HG02970 (cell line): Measurements from ENCODE around the gene OR1L8.
"Not testable (repeated sequence)": the region's sequence is repeated elsewhere in the genome, so short reads cannot be mapped to it uniquely, and the experiment has no call there.

ENCODE experiments used
- ATAC-seq: cut with Tn5 transposase; IDR thresholded peaks from one replicate; pipeline ENCODE4 v1.9.1; 2021; ENCODE audit warnings: mild to moderate bottlenecking, moderate library complexity, moderate number of reproducible peaks; ENCODE audit not compliant: unreplicated experiment, low FRiP score

OR1L8 gene, protein sequence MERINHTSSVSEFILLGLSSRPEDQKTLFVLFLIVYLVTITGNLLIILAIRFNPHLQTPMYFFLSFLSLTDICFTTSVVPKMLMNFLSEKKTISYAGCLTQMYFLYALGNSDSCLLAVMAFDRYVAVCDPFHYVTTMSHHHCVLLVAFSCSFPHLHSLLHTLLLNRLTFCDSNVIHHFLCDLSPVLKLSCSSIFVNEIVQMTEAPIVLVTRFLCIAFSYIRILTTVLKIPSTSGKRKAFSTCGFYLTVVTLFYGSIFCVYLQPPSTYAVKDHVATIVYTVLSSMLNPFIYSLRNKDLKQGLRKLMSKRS

DNA sequence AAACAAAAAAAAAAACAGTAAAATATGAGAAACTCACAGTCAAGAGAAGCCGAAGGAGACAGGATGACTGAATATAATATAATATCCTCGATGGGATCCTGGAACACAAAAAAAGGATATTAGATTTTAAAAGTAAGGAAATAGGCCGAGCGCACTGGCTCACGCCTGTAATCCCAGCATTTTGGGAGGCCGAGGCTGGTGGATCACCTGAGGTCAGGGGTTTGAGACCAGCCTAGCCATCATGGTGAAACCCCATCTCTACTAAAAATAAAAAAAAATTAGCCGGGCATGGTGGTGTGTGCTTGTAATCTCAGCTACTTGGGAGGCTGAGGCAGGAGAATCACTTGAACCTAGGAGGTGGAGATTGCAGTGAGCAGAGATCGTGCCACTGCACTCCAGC lies at the start of gene OR1L8:
OR1L8 (minus strand) TSS at position 101 of the 400 bp plus-strand sequence. CDS start 14,907 bp downstream, outside the sequence.
- ATAC-seq, result not testable (repeated sequence)

DNA sequence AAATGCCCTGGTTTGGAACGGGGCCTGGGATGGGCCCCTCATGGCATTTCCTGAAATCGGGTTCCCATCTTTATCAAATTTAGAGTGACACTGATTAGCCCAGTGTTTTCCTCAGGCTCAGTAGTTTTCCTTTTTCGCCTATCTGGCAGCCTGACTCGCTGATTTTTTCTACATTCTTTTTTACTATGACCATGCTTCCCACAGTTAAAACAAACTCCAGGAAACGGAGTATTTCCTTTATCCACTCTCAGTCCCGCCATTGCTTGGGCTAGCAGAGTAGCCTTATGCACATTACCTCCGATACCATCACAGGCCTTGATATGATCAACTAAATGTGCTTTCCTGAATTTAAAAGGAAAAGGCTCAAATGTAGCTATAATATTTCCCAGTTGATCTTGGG lies 36.8 kb upstream of the OR1L8 start:
- no peak for ATAC-seq

DNA sequence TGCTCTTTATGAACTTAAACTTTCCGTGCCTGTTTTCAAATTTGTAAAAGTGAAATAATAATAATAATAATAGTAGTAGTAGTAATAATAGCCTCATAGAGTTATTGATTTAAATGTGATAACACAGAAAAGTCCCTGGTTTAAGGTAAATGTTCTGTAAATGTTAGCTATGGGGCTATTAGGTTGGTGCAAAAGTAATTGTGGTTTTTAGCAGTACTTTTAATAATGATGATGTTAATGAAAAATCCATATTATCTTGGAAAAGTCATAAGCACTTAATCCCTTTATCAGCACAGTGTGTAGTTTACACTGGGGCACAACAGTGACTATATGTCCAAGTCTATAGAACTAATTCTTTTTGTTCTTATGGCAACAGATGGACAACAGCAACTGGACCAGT lies 31.2 kb upstream of the OR1L8 start, which contains the start of gene OR1Q1:
OR1Q1 (plus strand) TSS at position 377 of the 400 bp plus-strand sequence; CDS start at position 377, 0 bp downstream.
- ATAC-seq, result no peak

DNA sequence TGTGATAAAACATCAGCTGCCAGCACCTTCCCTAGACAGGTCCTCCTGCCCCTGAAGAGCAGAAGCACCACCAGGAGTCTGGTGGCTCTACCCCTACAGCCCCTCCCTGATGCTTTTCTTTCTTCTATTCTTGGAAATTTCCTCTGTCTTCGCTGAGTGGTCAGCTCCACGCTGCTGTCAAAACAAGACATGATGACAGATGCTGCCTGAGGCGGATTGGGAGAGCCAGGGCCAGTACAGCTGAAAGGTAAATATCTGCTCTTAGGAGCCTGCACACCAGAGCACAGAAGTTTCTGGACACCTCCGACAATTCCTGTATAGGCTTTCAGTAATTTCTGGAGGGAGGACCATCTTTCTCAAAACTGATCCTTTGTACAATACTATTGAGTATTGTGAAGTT lies 26.6 kb upstream of the OR1L8 start:
- ATAC-seq, result no peak

DNA sequence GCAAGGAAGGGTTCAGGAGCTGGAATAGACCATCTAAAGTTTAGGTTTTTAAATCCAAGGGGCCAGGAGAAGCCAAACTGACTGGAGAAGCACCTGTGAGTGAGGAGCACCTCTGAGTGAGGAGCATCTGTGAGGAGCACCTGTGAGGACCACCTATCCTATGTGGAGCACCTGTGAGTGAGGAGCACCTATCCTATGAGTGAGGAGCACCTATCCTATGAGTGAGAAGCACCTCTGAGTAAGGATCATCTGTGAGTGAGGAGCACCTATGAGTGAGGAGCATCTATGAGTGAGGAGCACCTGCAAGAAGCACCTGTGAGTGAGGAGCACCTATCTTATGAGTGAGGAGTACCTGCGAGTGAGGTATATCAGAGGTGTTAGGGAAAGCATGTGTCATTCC lies 23.4 kb upstream of the OR1L8 start:
- no peak for ATAC-seq

DNA sequence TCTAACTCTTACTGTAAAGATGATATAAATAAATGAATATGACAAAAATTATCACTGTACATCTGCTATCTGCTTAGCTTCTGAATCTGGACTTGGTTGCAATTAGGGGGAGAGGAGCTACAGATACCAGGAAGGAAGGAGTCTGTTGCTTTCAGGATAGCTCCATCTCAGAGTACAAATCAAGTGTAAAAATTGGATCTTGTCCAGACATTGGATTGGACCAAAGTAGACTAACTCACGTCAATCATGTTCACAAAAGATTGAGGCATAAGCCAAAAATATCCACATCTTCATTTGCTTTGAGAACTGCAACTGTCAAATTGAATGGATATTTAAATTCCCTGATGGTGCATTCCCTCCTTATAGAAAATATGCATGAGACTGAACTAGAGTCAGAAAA lies 22.5 kb upstream of the OR1L8 start:
- ATAC-seq, result no peak

DNA sequence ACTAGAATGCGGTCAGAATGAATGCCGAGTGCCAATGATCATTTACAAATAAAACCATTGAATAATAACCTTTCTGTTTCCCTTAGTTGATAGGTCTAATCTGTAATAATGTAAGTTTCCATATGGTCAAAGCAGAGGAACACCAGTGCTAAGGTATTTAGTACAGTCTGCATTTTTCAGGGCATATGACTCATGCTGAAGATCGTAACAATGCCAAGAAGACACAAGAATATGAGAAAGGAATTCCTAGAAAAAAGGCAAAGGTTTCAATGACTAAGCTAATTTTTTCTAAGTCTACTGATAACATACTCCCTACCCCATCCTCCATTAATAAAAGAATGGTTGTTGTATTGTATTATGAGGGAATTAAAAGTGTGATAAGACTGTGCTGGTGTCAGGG lies 2.8 kb downstream of the OR1L8 start:
- no peak for ATAC-seq

DNA sequence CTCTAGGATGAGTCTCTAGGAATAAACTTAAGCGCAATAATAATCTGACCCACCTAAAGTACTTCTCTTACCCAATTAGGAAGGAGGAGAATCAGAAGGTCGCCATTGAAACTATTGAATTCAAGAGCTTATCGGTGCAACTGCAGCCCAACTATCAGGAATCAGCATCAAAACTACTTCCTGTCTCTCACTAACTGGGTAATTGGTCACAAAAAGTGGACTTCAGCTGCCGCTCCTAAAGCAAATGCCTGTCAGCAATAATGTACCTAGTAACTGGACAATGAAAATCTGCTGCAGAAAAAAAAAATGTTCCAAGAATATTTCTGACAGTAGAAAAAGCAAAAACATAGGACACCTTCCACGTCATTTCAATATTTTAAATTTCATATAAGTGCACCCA lies 3.3 kb downstream of the OR1L8 start:
- no peak for ATAC-seq

DNA sequence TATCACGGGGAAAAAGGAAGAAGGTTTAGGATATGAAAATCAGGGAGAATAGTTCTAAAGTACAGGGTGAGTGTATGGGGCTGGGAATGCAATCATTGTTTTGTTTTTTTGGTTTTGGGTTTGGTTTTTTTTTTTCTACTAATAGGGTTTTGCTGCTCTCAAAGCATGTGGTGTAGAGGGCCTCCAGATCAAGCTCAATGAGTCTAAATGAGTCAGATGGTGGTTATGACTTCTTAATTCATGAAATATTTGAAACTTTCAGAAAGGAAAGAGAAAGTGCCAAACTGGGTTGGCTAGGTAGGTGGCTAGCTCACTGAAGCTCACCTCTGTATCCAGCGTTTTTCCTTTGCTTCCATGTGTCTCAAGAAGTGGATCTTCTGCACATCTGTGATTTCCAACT lies 10.7 kb downstream of the OR1L8 start:
- ATAC-seq, result no peak

DNA sequence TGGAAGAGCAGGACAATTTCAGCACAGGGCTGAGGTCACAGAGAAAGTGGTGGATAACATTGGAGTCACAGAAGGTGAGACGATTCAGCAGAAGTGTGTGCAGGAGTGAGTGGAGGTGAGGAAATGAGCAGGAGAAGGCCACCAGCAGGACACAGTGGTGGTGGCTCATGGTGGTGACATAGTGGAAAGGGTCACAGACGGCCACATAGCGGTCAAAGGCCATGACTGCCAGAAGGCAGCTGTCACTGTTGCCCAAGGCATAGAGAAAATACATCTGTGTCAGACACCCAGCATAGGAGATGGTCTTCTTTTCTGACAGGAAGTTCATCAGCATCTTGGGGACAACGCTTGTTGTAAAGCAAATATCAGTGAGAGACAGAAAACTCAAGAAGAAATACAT lies 15.3 kb downstream of the OR1L8 start:
- no peak for ATAC-seq

DNA sequence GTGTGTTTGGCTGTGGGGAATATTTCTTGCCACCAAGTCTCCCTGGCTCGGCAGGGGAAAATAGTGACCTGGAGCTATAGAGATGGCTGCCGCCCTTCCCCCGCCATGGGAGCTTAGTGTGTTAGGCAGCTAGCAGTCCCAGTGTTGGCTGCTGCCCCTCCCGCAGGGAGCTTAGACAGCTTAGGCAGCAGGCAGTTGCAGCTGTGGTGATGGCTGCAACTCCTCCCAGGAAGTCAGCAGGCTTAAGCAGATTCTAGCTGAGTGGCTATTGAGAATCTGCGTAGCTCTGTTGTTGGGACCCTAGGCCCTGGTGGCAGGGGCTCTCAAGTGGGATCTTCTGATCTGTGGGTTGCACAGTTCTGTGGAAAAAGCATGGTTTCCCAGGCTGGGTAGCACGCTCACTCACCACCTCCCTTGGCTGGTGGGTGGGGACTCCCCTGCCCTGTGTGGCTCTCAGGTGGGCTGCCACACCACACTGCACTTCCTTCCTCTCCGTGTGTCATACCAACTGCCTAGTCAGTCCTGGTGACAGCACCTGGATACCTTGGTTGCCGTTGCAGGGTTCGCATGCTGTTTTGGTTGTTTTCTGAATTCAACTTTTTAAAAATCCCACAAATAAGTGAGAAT lies 20.9 kb downstream of the OR1L8 start:
- no peak for ATAC-seq

DNA sequence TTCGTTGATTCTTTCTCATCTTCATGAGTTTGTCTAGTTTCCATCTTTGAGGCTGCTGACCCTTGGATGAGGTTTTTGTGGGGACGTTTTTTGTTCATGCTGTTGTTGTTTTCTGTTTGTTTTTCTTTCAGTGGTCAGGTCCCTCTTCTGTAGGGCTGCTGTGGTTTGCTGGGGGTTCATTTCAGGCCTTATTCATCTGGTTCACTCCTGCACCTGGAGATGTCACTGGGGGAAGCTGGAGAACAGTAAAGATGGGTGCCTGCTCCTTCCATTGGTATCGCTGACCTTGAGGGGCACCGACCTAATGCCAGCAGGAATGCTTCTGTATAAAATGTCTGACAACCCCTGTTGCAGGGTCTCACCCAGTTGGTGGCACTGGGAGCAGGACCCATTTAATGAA lies 21.7 kb downstream of the OR1L8 start:
- ATAC-seq, result no peak

DNA sequence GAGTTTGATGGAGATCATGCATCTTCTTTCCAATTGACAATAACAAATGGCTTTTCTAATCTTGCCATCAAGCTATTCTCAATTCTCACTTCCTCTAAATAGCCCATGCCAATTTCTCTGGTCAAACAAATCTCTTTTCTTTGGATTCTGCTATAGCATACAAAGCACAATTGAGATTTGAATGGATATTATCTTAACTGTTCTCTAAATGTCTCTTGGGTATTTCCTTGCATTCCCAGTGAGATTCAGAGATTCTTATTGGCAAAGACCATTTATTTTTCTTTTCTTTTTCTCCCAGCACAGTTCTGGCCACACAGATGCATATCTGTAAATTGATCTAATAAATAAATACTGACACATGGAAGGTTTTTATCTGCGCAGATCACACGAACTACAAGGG lies 30.4 kb downstream of the OR1L8 start, which contains the start of gene OR1N2:
OR1N2 (plus strand) TSS at position 301 of the 400 bp plus-strand sequence. CDS start 100 bp downstream, outside the sequence.
- no peak for ATAC-seq

DNA sequence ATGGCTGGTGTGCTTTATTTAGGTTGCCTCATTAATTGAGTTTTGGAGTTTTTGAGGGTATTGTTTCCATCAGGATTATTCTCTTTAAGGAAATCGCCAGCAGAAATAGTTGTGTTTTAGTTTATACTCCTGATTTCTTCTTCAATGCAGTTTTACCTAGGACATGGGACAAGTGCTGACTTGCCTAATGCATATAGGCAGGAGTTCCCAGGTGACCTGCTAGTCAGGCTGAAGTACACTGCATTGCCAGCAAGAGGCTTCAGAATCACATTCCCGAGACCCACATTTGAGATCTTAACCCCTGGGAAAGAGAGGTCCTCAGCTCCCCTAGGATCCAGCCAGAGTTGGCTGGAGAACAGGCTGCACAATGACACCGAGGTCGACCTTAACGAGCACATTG lies 31.8 kb downstream of the OR1L8 start:
- no peak for ATAC-seq

DNA sequence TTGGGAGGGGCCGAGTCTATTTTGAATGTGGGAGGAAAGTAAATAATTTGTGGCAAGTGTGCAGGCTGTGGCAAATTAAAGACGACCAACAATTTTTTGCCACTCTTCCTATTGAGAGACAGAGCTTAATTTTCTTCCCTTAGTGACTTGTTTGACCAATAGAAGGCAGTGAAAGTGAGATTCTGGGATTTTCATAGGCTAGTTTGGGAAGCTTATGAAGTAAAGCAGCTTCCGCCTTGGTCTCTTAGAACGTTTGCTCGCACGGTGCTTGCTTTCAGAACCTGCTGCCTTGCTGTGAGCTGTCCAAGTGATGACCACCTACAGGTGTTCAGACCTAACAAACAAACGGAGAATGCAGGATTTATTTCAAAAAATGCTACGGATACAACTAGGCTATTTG lies 37.0 kb downstream of the OR1L8 start:
- no peak for ATAC-seq

DNA sequence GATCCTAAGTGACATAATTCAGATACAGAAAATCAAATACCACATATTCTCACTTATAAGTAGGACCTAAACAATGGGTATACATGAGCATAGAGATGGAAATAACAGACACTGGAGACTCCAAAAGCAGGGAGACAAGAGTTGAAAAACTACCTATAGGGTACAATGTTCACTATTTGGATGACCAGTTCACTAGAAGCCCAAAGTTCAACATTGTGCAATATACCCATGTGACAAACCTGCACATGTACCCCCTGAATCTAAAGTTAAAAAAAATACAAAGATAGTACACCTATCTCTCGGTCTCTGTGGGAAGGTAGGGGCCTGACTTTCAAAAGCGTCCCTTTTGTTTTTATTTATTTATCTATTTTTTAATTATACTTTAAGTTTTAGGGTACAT lies 44.4 kb downstream of the OR1L8 start:
- no peak for ATAC-seq

DNA sequence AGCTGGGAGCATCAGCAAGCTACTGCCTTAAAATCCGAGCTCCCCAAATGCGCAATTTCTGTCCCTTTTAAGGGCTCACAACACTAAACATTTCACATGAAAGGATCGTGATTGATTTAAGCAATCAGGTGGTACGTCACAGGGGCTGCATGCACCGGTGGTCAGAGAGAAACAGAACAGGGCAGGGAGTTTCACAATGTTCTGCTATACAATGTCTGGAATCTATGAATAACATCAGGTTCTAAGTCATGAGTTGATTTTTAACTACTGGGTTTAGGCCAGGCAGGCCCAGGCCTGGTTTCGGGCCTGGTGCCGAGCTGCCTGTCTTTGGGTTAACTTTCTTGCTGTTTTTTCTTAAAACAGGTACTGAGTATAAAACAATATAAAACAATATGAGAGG lies 46.1 kb downstream of the OR1L8 start:
- ATAC-seq, result not testable (repeated sequence)

DNA sequence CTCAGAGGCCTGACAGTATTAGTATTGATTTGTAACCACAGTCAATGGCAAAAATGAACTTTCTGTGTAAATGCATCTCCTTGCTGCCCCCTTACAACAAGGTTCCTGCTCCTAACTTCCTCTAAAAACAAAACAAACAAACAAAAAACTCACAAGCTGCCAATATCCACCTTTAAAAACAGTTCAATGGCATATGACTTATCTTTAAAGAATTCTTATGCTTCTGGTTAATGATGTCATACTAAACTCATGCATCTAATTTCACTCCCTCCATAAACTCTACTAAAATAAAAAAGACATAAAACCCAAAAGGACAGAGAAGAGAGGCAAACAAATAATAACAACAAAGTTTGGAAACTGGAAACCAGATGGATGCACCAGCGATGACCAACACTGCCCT lies 47.0 kb downstream of the OR1L8 start:
- ATAC-seq, result no peak

DNA sequence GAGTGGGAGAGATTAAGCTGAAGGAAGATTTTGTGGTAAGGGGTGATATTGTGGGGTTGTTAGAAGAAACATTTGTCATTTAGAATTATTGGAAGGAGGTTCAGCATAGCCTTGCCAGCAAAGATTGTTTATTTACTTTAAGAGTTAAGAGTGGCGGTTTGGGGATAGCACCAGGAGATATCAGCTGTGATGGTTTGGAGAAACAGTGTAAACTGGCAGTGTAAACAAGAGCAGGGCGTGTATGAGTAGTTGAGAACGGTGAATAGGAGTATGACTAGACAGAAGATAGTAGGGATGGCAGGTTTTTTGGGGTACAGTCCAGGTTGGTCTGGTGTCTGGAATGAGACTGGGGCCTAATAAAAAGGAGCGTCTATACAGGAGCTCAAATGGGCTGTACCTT lies 52.0 kb downstream of the OR1L8 start:
- not testable (repeated sequence) for ATAC-seq

DNA sequence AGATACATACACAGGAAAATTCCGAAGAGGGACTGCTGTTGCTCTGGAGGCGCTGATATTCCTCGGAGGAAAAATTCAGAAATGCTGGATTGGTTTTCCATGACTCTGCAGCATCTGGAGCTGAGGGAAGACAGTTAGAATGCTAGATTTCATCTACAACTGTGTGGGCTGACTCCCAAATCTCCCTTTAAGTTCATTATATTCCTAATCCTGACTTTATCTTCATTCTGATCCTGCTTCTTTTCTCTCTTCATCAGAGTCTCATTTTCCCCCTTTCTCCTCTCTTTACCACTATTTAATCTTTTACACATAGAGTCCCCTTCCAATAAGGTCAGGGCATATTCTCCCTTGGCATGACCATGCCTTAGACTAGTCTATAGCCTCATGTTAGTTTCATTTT lies 56.0 kb downstream of the OR1L8 start, which contains the start of gene OR1N1:
OR1N1 (minus strand) TSS at position 101 of the 400 bp plus-strand sequence; CDS start at position 101, 0 bp downstream.
- no peak for ATAC-seq

DNA sequence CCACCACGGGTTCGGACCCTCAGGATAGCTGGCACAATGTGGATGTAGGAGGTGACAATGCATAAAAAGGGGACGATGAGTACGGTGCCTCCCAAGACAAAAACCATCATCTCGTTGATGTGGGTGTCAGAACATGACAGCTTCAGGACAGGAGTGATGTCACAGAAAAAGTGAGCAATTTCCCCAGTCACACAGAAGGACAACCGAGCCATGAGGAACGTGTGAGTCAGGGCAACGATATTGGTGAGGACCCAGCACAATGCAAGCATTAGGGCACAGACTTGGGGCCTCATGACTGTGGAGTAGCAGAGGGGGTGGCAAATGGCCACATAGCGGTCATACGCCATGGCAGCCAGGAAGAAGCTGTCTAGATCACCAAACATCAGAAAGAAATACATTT lies 56.6 kb downstream of the OR1L8 start:
- no peak for ATAC-seq

DNA sequence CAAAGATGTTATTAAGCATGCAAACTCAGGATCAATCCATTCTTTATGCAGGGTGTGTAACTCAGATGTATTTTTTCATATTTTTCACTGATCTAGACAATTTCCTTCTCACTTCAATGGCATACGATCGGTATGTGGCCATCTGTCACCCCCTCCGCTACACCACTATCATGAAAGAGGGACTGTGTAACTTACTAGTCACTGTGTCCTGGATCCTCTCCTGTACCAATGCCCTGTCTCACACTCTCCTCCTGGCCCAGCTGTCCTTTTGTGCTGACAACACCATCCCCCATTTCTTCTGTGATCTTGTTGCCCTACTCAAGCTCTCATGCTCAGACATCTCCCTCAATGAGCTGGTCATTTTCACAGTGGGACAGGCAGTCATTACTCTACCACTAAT lies 63.8 kb downstream of the OR1L8 start:
- ATAC-seq, result no peak
